IMR-90 (cell line): ENCODE measurements around the gene TRIM32. TPM values are rescaled to one million over a fixed set of nuclear protein-coding genes. Genes with fewer than 3 reads are reported as not detected.

Source experiments
- ATAC-seq: fragments of 200-7000 bp; cut with Tn5 transposase; 2 replicates; pipeline ENCODE4 v1.9.1; 2020; ENCODE audit warnings: low read depth, mild to moderate bottlenecking, moderate library complexity
- BruUV-seq: library from RNA; stranded (reverse); fragments of 400-500 nt; replicated peaks from 2 replicates; lab custom pipeline; 2021; lab: Mats Ljungman, UMichigan
- CTCF ChIA-PET: fragments of 300-600 bp; formaldehyde crosslinking; extraction: SDS; loops from one replicate; lab custom pipeline; 2021; ENCODE audit warnings: antibody characterized with exemption; lab: Yijun Ruan, JAX
- POLR2A ChIA-PET: fragments of 300-600 bp; sonication (Branson Sonifier 250); formaldehyde crosslinking; loops from one replicate; lab custom pipeline; 2022; ENCODE audit warnings: antibody characterized with exemption; ENCODE audit not compliant: unreplicated experiment; lab: Charles Lee
- DNase-seq: peaks from one replicate; pipeline ENCODE4 v3.0.0; 2013
- H2AFZ ChIP-seq: replicated peaks from 2 replicates; pipeline ENCODE3; 2013; ENCODE audit warnings: low read length, mild to moderate bottlenecking; ENCODE audit not compliant: poor library complexity
- H2AK5ac ChIP-seq: 2 replicates; pipeline ENCODE4 v1.6.1; 2013; ENCODE audit warnings: low read depth, low read length, inconsistent platforms
- H2AK9ac ChIP-seq: replicated peaks from 2 replicates; pipeline ENCODE3; 2013; ENCODE audit warnings: mild to moderate bottlenecking, low read depth, low read length, moderate library complexity; ENCODE audit not compliant: poor library complexity
- H2BK120ac ChIP-seq: 2 replicates; pipeline ENCODE4 v1.6.1; 2013; ENCODE audit warnings: low read depth, low read length, inconsistent platforms
- H2BK15ac ChIP-seq: 3 replicates; pipeline ENCODE4 v1.6.1; 2013; ENCODE audit warnings: low read depth, low read length, inconsistent platforms
- H2BK20ac ChIP-seq: 2 replicates; pipeline ENCODE4 v1.6.1; 2013; ENCODE audit warnings: low read depth, mild to moderate bottlenecking, inconsistent platforms, low read length, moderate library complexity
- H2BK5ac ChIP-seq: 2 replicates; pipeline ENCODE4 v1.6.1; 2013; ENCODE audit warnings: mild to moderate bottlenecking, low read depth, low read length, inconsistent platforms; ENCODE audit not compliant: poor library complexity, severe bottlenecking
- H3K14ac ChIP-seq: replicated peaks from 2 replicates; pipeline ENCODE4 v1.6.1; 2013; ENCODE audit warnings: low read depth, low read length, inconsistent platforms
- H3K18ac ChIP-seq: 2 replicates; pipeline ENCODE4 v1.6.1; 2013; ENCODE audit warnings: low read depth, low read length, control low read depth
- H3K23ac ChIP-seq: 2 replicates; pipeline ENCODE4 v1.6.1; 2013; ENCODE audit warnings: low read depth, low read length, inconsistent platforms
- H3K27ac ChIP-seq: 2 replicates; pipeline ENCODE4 v1.5.1; 2013; ENCODE audit warnings: mild to moderate bottlenecking, control low read depth, low read length; ENCODE audit not compliant: insufficient read depth
- H3K27me3 ChIP-seq: 2 replicates; pipeline ENCODE4 v1.6.1; 2013; ENCODE audit warnings: low read length; ENCODE audit not compliant: control insufficient read depth, insufficient read depth
- H3K36me3 ChIP-seq: 2 replicates; pipeline ENCODE4 v1.6.1; 2013; ENCODE audit warnings: low read length, mixed read lengths; ENCODE audit not compliant: control insufficient read depth, insufficient read depth
- H3K4ac ChIP-seq: 2 replicates; pipeline ENCODE4 v1.6.1; 2013; ENCODE audit warnings: low read depth, low read length, inconsistent platforms
- H3K4me1 ChIP-seq: 2 replicates; pipeline ENCODE4 v1.6.1; 2013; ENCODE audit warnings: low read length, mixed read lengths; ENCODE audit not compliant: control insufficient read depth, insufficient read depth
- H3K4me2 ChIP-seq: 2 replicates; pipeline ENCODE4 v1.6.1; 2013; ENCODE audit warnings: low read depth, mild to moderate bottlenecking, control low read depth, low read length, moderate library complexity
- H3K4me3 ChIP-seq: 2 replicates; pipeline ENCODE4 v1.5.1; 2013; ENCODE audit warnings: low read depth, mild to moderate bottlenecking, control low read depth, low read length, moderate library complexity; ENCODE audit not compliant: insufficient read depth
- H3K56ac ChIP-seq: 2 replicates; pipeline ENCODE4 v1.6.1; 2013; ENCODE audit warnings: low read length, inconsistent platforms; ENCODE audit not compliant: insufficient read depth; ENCODE audit errors: extremely low read depth
- H3K79me1 ChIP-seq, 2 experiments: 2 replicates each; pipeline ENCODE4 v1.6.1; 2013; ENCODE audit warnings: low read length in 2 of 2, inconsistent platforms in 1 of 2, low read depth in 1 of 2
- H3K9ac ChIP-seq: 2 replicates; pipeline ENCODE4 v1.6.1; 2013; ENCODE audit warnings: low read depth, low read length, control low read depth
- H3K9me1 ChIP-seq: 2 replicates; pipeline ENCODE4 v1.6.1; 2013; ENCODE audit warnings: low read length, inconsistent platforms; ENCODE audit not compliant: insufficient read depth
- H3K9me3 ChIP-seq: 2 replicates; pipeline ENCODE4 v1.6.1; 2013; ENCODE audit warnings: low read length; ENCODE audit not compliant: control insufficient read depth, insufficient read depth
- H4K20me1 ChIP-seq: 2 replicates; pipeline ENCODE4 v1.6.1; 2013; ENCODE audit warnings: low read length, inconsistent platforms; ENCODE audit not compliant: insufficient read depth
- H4K5ac ChIP-seq: 2 replicates; pipeline ENCODE4 v1.6.1; 2013; ENCODE audit warnings: mild to moderate bottlenecking, low read depth, low read length, control low read depth
- H4K8ac ChIP-seq, 2 experiments: 2 replicates each; pipeline ENCODE4 v1.6.1; 2013; ENCODE audit warnings: low read depth in 2 of 2, low read length in 2 of 2, control low read depth in 1 of 2, inconsistent platforms in 1 of 2
- H4K91ac ChIP-seq: 2 replicates; pipeline ENCODE4 v1.6.1; 2013; ENCODE audit warnings: low read depth, low read length, inconsistent platforms; ENCODE audit not compliant: insufficient read depth
- CEBPB ChIP-seq: IDR thresholded peaks from 2 replicates; pipeline ENCODE4 v1.6.1; 2012; ENCODE audit warnings: low read depth, low read length, improper control_type of control experiment
- RAD21 ChIP-seq: IDR thresholded peaks from 2 replicates; pipeline ENCODE4 v1.6.1; 2012; ENCODE audit warnings: low read length, improper control_type of control experiment
- SMC3 ChIP-seq: fragments of 150-350 bp; IDR thresholded peaks from 2 replicates; pipeline ENCODE4 v1.6.1; 2016; ENCODE audit warnings: low read depth, mild to moderate bottlenecking, antibody characterized with exemption, low read length, moderate library complexity
- WGBS, 2 experiments: methylation state at CpG; one replicate each; pipeline versions ENCODE4 v1.1.5 to v1.1.7; 2013; ENCODE audit warnings: missing lambda C conversion rate in 2 of 2; ENCODE audit not compliant: insufficient read length in 1 of 2; ENCODE audit errors: extremely low coverage in 2 of 2; 5-methylcytosine and 5-hydroxymethylcytosine counted together
- dilution Hi-C: fragments of 300-500 bp; cut with HindIII; formaldehyde crosslinking; loops from one replicate; pipeline ENCODE4 v1.14.3; 2018; ENCODE audit warnings: low sequenced_read_pairs; ENCODE audit not compliant: unreplicated experiment
- in situ Hi-C: fragments of 300-500 bp; cut with MboI; formaldehyde crosslinking; loops from 3 replicates; pipeline ENCODE4 v1.14.3; 2019; ENCODE audit warnings: low sequenced_read_pairs, inconsistent platforms, mixed read lengths
- intact Hi-C: fragments of 100-400 bp; cut with micrococcal nuclease; formaldehyde crosslinking; loops from 2 replicates; pipeline ENCODE4 v1.10.0; 2022
- polyA plus RNA-seq, 3 experiments: library from polyadenylated mRNA; depleted of rRNA; stranded (reverse); fragments of >200 nt; gene quantifications; 2 replicates each; pipeline ENCODE4 v1.2.3, GENCODE V29; 2012; ENCODE audit warnings: low replicate concordance in 1 of 3
- total RNA-seq: library from RNA; depleted of rRNA; stranded (reverse); fragments of >200 nt; gene quantifications from 2 replicates; pipeline ENCODE4 v1.2.3, GENCODE V29; 2012

TRIM32 gene
- total and polyA plus RNA-seq, 2 of the 4 experiments (the other 2 are of a cell fraction) = 12.8 to 31.0 TPM

- no peak overlapping the region for H2BK15ac ChIP-seq
- no peak overlapping the region for H3K14ac ChIP-seq
- H3K79me1 ChIP-seq = no peaks in the 10 kb centered on the region
- H3K4me2 ChIP-seq = no peak overlapping the region
- no peak overlapping the region for H4K8ac ChIP-seq
- H3K36me3 ChIP-seq = no peaks in the 10 kb centered on the region
- H2BK120ac ChIP-seq = no peak overlapping the region
- H4K20me1 ChIP-seq = no peaks in the 10 kb centered on the region
- H3K23ac ChIP-seq = no peak overlapping the region
- H2AK5ac ChIP-seq = no peak overlapping the region
- intact Hi-C loops = no loop called here
- H3K9ac ChIP-seq = no peak overlapping the region
- H3K4ac ChIP-seq = no peak overlapping the region
- no peaks in the 10 kb centered on the region for H3K4me1 ChIP-seq
- DNase-seq (no peak), ATAC-seq (no peak)
- H3K9me1 ChIP-seq = no peaks in the 10 kb centered on the region
- ChIA-PET CTCF (interaction anchor here (0.9 kb wide), 1 partner anchor 16 kb away, joined by 3 read pairs; no protein-coding TSS in a partner anchor), POLR2A (no interaction called here)
- no peak overlapping the region for H2BK5ac ChIP-seq
- H2AK9ac ChIP-seq = no peak overlapping the region
- no peak overlapping the region for H3K4me3 ChIP-seq
- peaks cover 9% of the 10 kb centered on the region for H3K27me3 ChIP-seq
- no peaks in the 10 kb centered on the region for H3K9me3 ChIP-seq
- H4K91ac ChIP-seq = no peak overlapping the region
- no peak overlapping the region for H3K18ac ChIP-seq
- WGBS, 2 experiments = 83% methylated on average over 1 of the region's 3 CpGs; no CpG with 5 or more reads in 1 of the 2 experiments
- dilution Hi-C loops = no loop called here
- no peak overlapping the region for H3K56ac ChIP-seq
- in situ Hi-C loops = no loop called here
- H2BK20ac ChIP-seq = no peak overlapping the region
- H4K5ac ChIP-seq = no peak overlapping the region
- no peak overlapping the region for H2AFZ ChIP-seq
- TF ChIP-seq CEBPB (no peak), SMC3 (no peak), RAD21 (no peak)
- BruUV-seq = no TSS peak
- no peak overlapping the region for H3K27ac ChIP-seq
Measured at GRCh38 chr9:116721411-116721810, 34.3 kb downstream of the TRIM32 start.
